ENCODE measurements around the gene ZMIZ2. TPM values are rescaled to one million over a fixed set of nuclear protein-coding genes. Genes with fewer than 3 reads are reported as not detected.

ZMIZ2 gene
- total and polyA plus RNA-seq, 2 of the 8 experiments (the other 6 are each of a cell fraction or from before 2014, with no cell fraction given), result 24.4 to 66.4 TPM

GRCh38 chr7:44727937-44728262, 20.7 kb upstream of the ZMIZ2 start (continued):
- TF ChIP-seq EZH2 (IDR thresholded peaks at IDR 0.05; ENCODE audit: low read depth, low read length, severe bottlenecking), result no peak

Data from H1 (cell line).